ENCODE results near the gene HYLS1. TPM values are rescaled to one million over a fixed set of nuclear protein-coding genes. Genes with fewer than 3 reads are reported as not detected.

Gene HYLS1
- total and polyA plus RNA-seq, 9 donors, result 2.2 to 8.8 (median 4.5) TPM

DNA sequence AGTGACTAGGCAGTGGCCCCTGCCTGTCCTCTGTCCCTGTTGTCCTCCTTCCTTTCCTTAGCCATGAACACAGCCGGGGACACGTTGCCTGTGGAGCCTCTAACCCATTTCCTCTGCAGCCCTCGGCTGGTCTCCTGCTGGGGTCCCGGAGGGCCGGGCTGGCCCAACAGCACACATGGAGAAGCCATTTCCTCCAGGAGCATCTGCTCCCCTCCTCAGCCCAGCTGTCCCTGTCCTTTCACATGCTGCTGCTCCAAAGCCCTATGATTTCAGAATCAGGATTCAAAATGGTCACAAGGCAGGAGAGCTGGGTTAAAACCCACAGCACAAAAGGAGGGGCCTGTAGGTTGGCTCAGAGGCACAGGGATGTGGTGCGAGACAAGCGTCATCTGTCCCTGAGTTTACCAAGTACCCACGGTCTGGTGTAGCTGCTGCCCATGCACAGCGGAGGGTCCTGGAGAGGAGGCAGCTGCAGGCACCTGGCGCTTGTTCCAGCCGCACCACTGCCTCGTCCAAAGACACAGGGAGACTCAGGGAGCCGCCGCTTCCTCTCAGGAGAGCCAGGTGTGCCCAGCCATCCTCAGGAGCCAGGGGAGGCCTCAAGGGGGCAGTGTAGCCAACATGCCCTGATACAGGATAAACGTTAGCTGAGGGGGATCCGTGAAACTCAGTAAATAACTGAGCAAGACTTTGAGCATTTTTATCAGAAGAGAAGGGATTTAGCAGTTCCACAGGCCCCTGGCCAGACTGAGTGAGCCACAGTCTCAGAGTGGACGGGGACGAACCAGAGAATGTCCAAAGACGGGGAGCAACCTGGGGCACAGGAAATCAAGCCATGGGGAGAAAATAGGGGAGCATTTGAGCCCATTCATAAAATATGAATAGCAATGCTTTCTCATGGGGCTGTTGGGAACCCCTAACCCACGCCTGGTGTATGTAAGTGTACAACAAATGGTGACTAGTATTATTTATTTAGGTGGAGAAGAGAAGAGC lies 54.4 kb downstream of the HYLS1 start:
- intact Hi-C loops (cut with DNase I), result loop anchor here in 2 of 4 donors (5.0 to 10.0 kb wide), 2 partner anchors 113 to 250 kb away; no protein-coding TSS in a partner anchor
- no peak overlapping the region for H3K4me3 ChIP-seq
- H3K4me1 ChIP-seq (ENCODE audit: insufficient read depth), result peaks cover 1% of the 10 kb centered on the region
- 40 to 55% (median 44%) methylated on average over 20 of the region's 20 CpGs for WGBS, 3 donors
- no peak overlapping the region for H3K27ac ChIP-seq
- peak; percentile 55 to 75 (median 72) for DNase-seq
- no peaks in the 10 kb centered on the region for H3K36me3 ChIP-seq
- peak in 2 of 3 donors; percentile 32 to 39 for TF ChIP-seq CTCF (IDR thresholded peaks at IDR 0.05)
- no peak for TF ChIP-seq POLR2A (IDR thresholded peaks at IDR 0.05)
- TF ChIP-seq EP300 (IDR thresholded peaks at IDR 0.05), result no peak
- H3K9me3 ChIP-seq, result no peaks in the 10 kb centered on the region
- no peaks in the 10 kb centered on the region for H3K27me3 ChIP-seq

DNA sequence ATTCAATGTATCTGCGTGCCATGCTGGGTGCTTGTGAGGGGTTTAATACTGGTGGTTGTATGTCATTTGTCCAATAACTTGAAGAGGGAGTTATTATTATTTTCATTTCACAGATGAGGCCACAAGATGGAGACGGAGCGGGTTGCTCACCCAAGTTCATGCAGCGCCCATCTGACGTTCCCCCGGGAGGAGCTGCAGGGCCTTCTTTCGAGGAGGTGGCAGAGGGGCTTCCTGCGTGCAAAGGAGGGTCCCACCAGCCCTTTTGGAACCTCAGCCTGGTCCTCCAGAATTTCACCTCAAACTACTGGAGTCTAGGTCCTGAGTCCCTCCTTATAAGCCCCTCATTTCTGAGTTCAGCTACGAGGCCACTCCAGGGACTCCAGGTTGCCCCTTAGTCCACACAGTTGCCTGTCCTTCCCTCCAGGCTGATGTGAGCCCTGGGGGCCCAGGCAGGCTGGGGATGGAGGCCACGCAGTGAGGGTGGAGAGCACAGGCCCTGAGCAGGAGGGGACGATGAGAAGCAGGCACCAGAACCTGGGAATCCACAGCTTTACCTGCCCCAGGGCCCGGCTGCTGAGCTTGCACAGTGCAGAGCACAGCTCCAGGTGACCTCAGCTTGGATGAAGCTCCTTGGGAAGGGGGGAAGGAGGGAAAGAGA lies 55.4 kb downstream of the HYLS1 start:
- Histone ChIP-seq H3K27me3 (no peaks in the 10 kb centered on the region), H3K36me3 (no peaks in the 10 kb centered on the region), H3K27ac (no peak overlapping the region), H3K4me3 (no peak overlapping the region), H3K4me1 (ENCODE audit: insufficient read depth) (peaks cover 1% of the 10 kb centered on the region), H3K9me3 (no peaks in the 10 kb centered on the region)
- 87 to 94% (median 92%) methylated on average over 12 of the region's 12 CpGs for WGBS, 3 donors
- DNase-seq, result peak in 1 of 5 donors; percentile 5
- TF ChIP-seq CTCF (IDR thresholded peaks at IDR 0.05) (no peak), EP300 (IDR thresholded peaks at IDR 0.05) (no peak), POLR2A (IDR thresholded peaks at IDR 0.05) (no peak)
- intact Hi-C loops (cut with DNase I), result loop anchor here in 2 of 4 donors (5.0 to 10.0 kb wide), 2 partner anchors 112 to 249 kb away; no protein-coding TSS in a partner anchor

DNA sequence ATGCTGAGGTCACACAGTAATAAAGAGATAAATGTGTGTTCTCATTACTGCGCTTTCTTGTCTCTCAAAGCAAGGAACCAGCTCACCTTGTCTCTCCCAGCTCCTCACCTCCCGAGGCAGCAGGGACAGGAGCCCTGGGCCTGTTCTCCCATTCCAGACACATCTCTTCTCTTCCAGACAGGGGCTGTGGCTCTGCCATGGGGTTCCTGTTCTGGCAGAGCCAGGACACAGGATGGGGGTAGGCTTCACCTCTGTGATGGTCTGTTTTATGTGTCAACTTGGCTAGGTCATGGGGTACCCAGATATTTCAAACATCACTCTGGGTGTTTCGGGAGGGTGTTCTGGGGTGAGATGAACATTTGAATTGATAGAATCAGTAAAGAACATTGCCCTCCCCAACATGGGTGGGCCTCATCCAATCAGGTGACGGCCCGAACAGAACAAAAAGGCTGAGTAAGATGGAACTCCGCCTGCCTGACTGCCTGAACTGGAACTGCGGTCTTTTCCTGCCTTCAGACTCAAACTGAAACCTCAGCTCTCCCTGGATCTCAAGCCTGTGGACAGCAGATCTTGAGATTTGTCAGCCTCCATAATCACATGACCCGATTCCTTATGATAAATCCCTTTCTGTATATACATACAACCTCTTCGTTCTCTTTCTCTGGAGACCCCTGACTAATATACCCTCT lies 56.3 kb downstream of the HYLS1 start:
- peaks cover 1% of the 10 kb centered on the region for H3K4me1 ChIP-seq (ENCODE audit: insufficient read depth)
- no peaks in the 10 kb centered on the region for H3K27me3 ChIP-seq
- TF ChIP-seq CTCF (IDR thresholded peaks at IDR 0.05), result no peak
- TF ChIP-seq EP300 (IDR thresholded peaks at IDR 0.05), result no peak
- no peak for TF ChIP-seq POLR2A (IDR thresholded peaks at IDR 0.05)
- H3K4me3 ChIP-seq, result no peak overlapping the region
- no peaks in the 10 kb centered on the region for H3K9me3 ChIP-seq
- intact Hi-C loops (cut with DNase I), result loop anchor here in 2 of 4 donors (5.0 to 10.0 kb wide), 2 partner anchors 111 to 248 kb away; no protein-coding TSS in a partner anchor
- no peaks in the 10 kb centered on the region for H3K36me3 ChIP-seq
- H3K27ac ChIP-seq, result no peak overlapping the region
- WGBS, 3 donors, result 85 to 96% (median 91%) methylated on average over 9 of the region's 9 CpGs
- peak in 1 of 5 donors; percentile 3 for DNase-seq
